SU-DHL-6 (cell line): ENCODE data around the gene S1PR3.

Experiments used
- EZH2phosphoT487 ChIP-seq: fragments of 200-600 bp; sonication (generic), shearing (Covaris generic); conservative IDR thresholded peaks from 2 replicates; pipeline ENCODE4 v1.6.1; 2018; ENCODE audit warnings: mild to moderate bottlenecking, antibody characterized with exemption, low read length, moderate library complexity, mixed read lengths
- TF ChIP-seq, protein P1 (sequence below): fragments of 200-600 bp; sonication (generic); IDR thresholded peaks from one replicate; pipeline ENCODE4 v1.5.1; 2017; ENCODE audit warnings: antibody characterized with exemption, mild to moderate bottlenecking, low read length, moderate library complexity; ENCODE audit not compliant: insufficient read depth, poor library complexity, severe bottlenecking

DNA sequence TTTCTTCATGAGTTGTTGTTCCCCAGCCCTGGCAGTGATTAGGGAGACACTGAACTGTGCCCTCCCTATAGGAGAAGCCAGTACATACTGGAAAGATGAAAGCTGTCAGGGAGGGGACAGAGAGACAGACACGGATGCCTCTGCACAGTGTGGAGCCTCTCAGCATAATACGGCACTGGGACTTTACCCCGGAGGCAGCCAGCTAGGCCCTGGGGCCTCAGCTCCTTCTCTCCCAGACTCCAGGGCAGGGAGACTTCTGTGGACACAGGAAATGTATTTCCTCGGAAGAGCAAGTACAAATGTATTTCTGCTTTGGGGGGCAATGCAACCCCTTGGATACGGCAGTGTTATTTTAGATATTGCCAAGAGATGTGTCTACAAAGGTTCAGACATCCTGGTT is 62.0 kb downstream of the S1PR3 start:
- TF ChIP-seq, protein P1, sequence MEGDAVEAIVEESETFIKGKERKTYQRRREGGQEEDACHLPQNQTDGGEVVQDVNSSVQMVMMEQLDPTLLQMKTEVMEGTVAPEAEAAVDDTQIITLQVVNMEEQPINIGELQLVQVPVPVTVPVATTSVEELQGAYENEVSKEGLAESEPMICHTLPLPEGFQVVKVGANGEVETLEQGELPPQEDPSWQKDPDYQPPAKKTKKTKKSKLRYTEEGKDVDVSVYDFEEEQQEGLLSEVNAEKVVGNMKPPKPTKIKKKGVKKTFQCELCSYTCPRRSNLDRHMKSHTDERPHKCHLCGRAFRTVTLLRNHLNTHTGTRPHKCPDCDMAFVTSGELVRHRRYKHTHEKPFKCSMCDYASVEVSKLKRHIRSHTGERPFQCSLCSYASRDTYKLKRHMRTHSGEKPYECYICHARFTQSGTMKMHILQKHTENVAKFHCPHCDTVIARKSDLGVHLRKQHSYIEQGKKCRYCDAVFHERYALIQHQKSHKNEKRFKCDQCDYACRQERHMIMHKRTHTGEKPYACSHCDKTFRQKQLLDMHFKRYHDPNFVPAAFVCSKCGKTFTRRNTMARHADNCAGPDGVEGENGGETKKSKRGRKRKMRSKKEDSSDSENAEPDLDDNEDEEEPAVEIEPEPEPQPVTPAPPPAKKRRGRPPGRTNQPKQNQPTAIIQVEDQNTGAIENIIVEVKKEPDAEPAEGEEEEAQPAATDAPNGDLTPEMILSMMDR = no peak
- TF ChIP-seq EZH2phosphoT487 = no peak
